Right ventricle myocardium inferior (tissue), 1 donor: ENCODE measurements around the gene SLC51B. TPM values are rescaled to one million over a fixed set of nuclear protein-coding genes. Genes with fewer than 3 reads are reported as not detected.
A peak's percentile ranks its signal among the peaks of the same experiment; 100 is the strongest.

Source experiments
- ATAC-seq: fragments of 200-7000 bp; cut with Tn5 transposase; one replicate; pipeline ENCODE4 v1.9.1; 2020; ENCODE audit warnings: mild to moderate bottlenecking, moderate library complexity
- DNase-seq: peaks from one replicate; pipeline ENCODE4 v3.0.0; 2021; ENCODE audit errors: missing footprints
- intact Hi-C: fragments of 100-400 bp; cut with DNase I; formaldehyde crosslinking; loops from one replicate; pipeline ENCODE4 v1.11.0; 2022
- total RNA-seq: library from RNA; stranded (reverse); fragmentation: NEBNext Ultra II Directional; extraction: Animal tissue kit (Norgen Biotek cat#: 25700); gene quantifications from one replicate; pipeline ENCODE4 v1.2.1, GENCODE V29; 2021
- donor health status: DM: no; HTN: yes; CAD: no; lungs with severe emphysema.

The SLC51B gene
- total RNA-seq, 1 donor from 2014 or later: not detected

DNA sequence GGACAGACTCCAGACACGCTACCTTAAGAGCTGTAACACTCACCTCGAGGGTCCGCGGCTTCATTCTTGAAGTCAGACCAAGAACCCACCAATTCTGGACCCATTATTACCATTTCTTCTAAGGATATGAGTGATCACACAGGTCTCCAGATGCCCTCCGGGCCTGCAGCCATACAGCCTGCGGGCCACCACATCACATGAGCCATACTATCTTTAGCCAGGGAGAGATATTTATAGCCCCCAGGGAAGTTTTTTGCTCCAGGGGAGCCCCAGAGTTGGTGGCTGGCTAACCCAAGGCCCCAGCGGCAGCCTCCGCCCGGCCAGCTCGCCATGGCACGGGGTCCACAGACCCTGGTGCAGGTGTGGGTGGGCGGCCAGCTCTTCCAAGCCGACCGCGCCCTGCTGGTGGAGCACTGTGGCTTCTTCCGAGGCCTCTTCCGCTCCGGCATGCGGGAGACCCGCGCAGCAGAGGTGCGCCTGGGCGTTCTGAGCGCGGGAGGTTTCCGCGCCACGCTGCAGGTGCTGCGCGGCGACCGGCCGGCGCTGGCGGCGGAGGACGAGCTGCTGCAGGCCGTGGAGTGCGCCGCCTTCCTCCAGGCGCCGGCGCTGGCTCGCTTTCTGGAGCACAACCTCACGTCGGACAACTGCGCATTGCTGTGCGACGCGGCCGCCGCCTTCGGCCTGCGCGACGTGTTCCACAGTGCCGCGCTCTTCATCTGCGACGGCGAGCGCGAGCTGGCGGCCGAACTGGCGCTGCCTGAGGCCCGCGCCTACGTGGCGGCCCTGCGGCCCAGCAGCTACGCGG, 31.5 kb downstream of the SLC51B start, which contains the start of gene KBTBD13:
KBTBD13 (plus strand) TSS at position 261 of the 805 bp plus-strand sequence; CDS start at position 331, 70 bp downstream.
- ATAC-seq (peak; percentile 66), DNase-seq (no peak)
- intact Hi-C loops: no loop called here

GRCh38 chr15:65077291-65077980, 32.2 kb downstream of the SLC51B start:
- intact Hi-C loops: no loop called here
- no peak for ATAC-seq
- DNase-seq: no peak

- peak; percentile 88 for DNase-seq
- intact Hi-C loops: loop anchor here (2.0 kb wide), 1 partner anchor 23 kb away; no protein-coding TSS in a partner anchor
- ATAC-seq: peak; percentile 71
Observed at GRCh38 chr15:65077981-65078352, 32.8 kb downstream of the SLC51B start.

- ATAC-seq: no peak
- no peak for DNase-seq
- intact Hi-C loops: loop anchor here (2.0 kb wide), 1 partner anchor 25 kb away; no protein-coding TSS in a partner anchor
Observed at GRCh38 chr15:65079580-65079979, 34.4 kb downstream of the SLC51B start.

DNA sequence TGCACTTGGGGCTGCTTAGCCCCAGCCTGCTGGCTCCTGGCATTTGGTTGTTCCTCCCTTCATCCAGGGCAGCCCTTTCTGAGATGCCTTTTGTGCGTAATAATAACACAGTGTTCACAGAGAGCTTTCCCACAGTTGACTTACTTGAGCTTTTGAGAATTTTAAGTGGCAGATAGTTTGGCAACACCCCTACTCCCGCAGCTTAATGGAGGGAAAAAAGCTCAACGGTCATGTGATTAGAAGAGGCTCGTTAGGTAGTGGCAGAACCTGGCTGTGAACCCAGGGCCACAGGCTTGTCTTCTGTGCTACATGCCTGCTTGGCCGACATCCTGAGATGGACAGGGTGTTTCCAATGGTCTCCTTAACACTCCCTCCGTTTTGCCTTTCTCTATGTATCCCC, 36.1 kb downstream of the SLC51B start:
- peak; percentile 49 for ATAC-seq
- no peak for DNase-seq
- intact Hi-C loops: no loop called here

DNA sequence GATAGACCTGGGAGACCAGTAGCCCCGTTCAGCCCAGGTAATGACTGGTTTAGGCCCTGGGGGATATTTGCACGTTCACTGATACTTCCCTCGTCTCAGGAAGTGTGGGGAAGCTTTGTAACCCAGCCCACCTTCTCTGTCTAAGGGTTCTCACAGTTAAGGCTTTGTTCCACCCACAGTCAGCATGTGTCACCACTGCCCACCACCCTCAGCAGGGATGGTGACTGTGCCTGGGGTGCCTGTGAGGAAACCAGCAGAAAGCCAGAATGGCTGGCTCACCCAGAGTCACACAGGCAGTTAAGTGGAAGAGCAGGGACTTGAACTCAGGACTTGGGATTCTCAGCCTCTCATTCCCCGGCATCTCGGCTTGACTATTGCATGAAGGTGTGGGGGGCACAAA, 36.6 kb downstream of the SLC51B start:
- DNase-seq (no peak), ATAC-seq (no peak)
- intact Hi-C loops: loop anchor here (2.0 kb wide), 1 partner anchor 49 kb away; no protein-coding TSS in a partner anchor

DNA sequence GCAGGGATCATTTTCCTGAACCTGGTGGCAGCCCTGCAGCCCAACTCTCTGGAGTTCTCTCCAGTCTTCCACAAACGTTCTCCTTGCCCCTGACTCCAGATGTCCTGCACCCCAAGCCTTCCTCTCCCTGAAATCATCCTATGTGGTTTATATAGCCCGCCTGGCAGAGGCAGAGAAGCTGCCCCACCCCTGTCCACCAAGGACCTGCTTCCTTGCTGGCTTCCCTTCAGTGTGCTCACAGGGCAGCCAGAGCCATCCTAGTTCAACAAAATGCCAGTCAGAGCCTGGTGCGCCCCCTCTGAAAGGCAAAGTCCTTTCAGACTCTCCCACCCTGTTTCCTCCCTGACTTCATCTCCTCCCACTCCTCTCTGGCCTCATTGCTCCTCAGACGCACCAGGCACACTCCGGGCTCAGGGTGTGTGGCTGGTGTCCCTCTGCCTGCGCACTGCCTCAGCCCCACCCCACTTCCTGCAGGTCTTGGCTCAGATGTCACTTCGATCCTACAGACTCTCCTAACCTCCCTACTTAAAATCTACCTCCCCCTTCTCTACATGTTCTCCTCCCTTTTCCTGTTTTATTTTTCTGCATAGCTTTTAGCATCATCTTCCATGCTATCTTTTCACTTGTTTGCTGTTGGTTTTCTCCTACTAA, 37.2 kb downstream of the SLC51B start:
- DNase-seq (no peak), ATAC-seq (no peak)
- intact Hi-C loops: loop anchor here (2.0 kb wide), 1 partner anchor 50 kb away; no protein-coding TSS in a partner anchor

DNA sequence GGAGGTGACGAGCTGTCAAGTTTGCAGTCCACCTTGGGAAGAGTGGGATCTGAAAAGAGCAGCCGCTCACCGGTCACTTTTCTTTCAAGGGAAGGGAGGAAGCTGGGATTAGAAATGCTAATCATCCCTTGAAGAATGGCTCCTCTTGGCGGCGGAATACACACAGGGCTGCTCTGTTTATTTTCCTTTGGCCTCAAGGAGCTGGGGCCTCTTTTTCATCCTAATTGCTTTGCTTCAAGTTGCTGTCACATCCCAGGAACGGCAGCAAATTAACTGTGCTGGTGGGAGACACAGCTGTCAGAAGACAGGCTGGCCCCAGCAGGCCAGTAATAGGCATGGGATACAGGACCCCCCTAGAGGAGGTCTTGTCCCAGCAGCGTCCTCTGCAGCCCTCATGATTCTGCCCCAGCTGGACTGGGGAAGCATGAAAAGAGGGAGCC, 38.1 kb downstream of the SLC51B start:
- intact Hi-C loops: loop anchor here (2.0 kb wide), 1 partner anchor 50 kb away; no protein-coding TSS in a partner anchor
- no peak for DNase-seq
- ATAC-seq: no peak

- intact Hi-C loops: no loop called here
- ATAC-seq (no peak), DNase-seq (no peak)
Observed at GRCh38 chr15:65084500-65085206, 39.5 kb downstream of the SLC51B start.

DNA sequence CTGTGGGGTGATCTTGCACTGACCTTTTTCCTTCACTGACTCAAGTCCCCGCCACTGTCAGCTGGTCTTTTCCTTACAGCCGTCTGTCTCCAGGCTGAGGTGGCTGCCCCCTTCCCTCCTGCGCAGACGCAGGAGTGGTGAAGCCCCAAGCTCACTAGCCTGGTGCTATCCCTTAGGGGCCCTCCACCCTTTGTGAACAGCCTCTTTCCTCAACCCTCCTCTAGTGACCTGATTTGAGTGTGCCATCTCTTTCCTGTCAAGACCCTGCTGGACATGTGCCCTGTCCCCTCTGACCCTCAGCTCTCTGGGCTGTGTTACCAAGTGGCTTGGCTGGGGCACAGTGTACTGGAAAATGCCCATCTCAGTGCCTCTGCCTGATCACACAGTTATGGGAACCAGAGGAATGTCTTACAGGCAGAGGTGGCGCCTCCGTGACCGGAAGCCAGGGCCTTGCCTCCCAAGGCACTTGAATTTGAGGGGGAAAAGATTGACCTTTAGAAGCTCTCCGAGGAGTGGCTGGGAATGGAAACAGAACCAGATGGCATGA, 40.1 kb downstream of the SLC51B start:
- DNase-seq (no peak), ATAC-seq (no peak)
- intact Hi-C loops: no loop called here

DNA sequence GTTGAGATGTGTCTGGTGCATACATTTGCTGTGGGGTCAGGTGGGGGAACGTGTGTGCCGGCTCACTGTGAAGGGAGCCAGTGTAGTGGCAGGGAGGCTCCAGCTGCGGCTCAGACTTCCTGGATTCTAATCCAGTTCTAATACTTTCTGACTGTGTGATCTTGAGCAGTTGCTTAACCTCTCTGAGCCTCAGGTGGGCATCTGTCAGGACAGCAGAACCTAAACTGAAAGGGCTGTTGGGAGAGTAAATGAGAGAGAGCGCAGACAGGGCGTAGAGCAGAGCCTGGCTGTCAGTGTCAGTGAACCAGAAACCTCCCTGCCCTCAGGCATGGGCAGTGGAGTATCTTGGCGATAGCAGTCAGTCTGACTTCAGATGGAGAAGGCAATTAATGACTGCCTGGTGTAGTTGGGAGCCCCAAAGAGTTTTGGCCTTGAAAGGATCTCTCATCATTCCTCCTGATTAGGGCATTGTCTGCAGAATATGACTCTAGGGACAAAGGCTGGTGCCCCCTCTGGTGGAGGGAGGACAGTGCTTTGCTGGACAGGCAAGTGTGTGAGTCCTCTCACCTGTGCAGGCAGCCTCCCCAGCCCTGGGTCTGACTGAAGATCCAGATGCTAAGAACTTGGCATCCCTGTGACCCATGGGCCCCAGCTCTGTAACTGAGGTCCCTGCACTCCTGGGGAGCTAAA, 40.9 kb downstream of the SLC51B start:
- ATAC-seq (no peak), DNase-seq (no peak)
- intact Hi-C loops: no loop called here

GRCh38 chr15:65086680-65087111, 41.5 kb downstream of the SLC51B start:
- no peak for DNase-seq
- no peak for ATAC-seq
- intact Hi-C loops: no loop called here

GRCh38 chr15:65087411-65087810, 42.2 kb downstream of the SLC51B start:
- intact Hi-C loops: no loop called here
- no peak for DNase-seq
- no peak for ATAC-seq

DNA sequence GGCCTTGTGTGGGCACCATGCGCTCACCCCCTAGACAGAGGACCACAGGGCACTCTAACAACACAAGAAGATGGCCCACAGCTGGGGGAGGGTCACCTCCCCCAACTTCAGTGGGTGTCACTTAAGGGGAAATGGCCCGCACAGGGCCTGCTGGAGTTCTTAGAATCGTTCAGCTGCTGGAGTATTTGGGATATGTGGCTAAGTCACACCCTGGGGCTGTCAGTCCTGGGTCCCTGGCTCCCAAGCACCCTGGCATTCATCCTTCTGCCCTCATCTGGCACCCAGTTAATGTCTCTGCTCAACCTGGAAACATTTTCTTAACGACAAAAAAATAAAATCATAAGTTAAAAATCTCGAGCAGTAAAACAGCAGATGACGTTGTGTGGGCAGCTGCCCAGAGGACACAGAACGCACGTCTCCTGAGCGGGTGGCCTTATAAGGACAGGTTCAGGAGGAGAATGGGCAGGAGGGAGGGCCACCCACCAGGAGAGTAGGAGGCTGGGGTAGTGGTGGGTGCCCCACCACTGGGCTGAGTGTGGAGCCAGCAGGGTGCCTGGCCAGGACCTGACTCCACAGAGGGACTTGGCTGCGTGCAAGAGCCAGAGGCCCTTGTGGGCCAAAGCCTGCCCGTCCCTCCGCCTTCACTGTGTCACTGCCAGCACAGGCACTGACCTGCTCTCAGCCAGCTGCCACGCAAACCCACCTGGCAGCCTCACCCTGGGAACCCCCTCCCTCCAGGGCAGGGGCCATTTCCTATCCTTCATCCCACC, 42.9 kb downstream of the SLC51B start:
- intact Hi-C loops: no loop called here
- ATAC-seq (peak; percentile 77), DNase-seq (peak; percentile 82)

- DNase-seq: no peak
- intact Hi-C loops: no loop called here
- ATAC-seq: no peak
Observed at GRCh38 chr15:65088643-65089021, 43.4 kb downstream of the SLC51B start.

- intact Hi-C loops: no loop called here
- ATAC-seq (peak; percentile 38), DNase-seq (no peak)
Observed at GRCh38 chr15:65089206-65089824, 44.1 kb downstream of the SLC51B start.
